Skeletal muscle satellite cell (primary cell): ENCODE measurements around the gene RNF38.

ENCODE experiments used
- H3K27me3 ChIP-seq: 2 replicates; pipeline ENCODE4 v1.7.0; 2013; ENCODE audit warnings: low read length; ENCODE audit not compliant: control insufficient read depth, insufficient read depth
- H3K36me3 ChIP-seq: 2 replicates; pipeline ENCODE4 v1.7.0; 2013; ENCODE audit warnings: mild to moderate bottlenecking, control low read depth, low read length; ENCODE audit not compliant: insufficient read depth
- H3K4me1 ChIP-seq: 2 replicates; pipeline ENCODE4 v1.7.0; 2013; ENCODE audit warnings: low read length; ENCODE audit not compliant: control insufficient read depth, insufficient read depth
- H3K4me2 ChIP-seq: 2 replicates; pipeline ENCODE4 v1.7.0; 2013; ENCODE audit warnings: mild to moderate bottlenecking, low read length
- H3K4me3 ChIP-seq: 2 replicates; pipeline ENCODE4 v1.7.0; 2013; ENCODE audit warnings: low read length
- H3K9ac ChIP-seq: 2 replicates; pipeline ENCODE4 v1.7.0; 2013; ENCODE audit warnings: mild to moderate bottlenecking, low read depth, low read length, moderate library complexity
- H3K9me3 ChIP-seq: replicated peaks from 2 replicates; pipeline ENCODE4 v1.7.0; 2013; ENCODE audit warnings: mild to moderate bottlenecking, control low read depth, low read length

RNF38 gene

GRCh38 chr9:36363448-36363847 is 36.6 kb downstream of the RNF38 start:
- no peak overlapping the region for H3K4me2 ChIP-seq
- no peaks in the 10 kb centered on the region for H3K4me1 ChIP-seq
- peaks cover 19% of the 10 kb centered on the region for H3K36me3 ChIP-seq
- no peaks in the 10 kb centered on the region for H3K9me3 ChIP-seq
- no peak overlapping the region for H3K4me3 ChIP-seq
- no peak overlapping the region for H3K9ac ChIP-seq
- no peaks in the 10 kb centered on the region for H3K27me3 ChIP-seq

- no peaks in the 10 kb centered on the region for H3K27me3 ChIP-seq
- no peak overlapping the region for H3K4me3 ChIP-seq
- H3K9ac ChIP-seq: no peak overlapping the region
- no peaks in the 10 kb centered on the region for H3K4me1 ChIP-seq
- peaks cover 20% of the 10 kb centered on the region for H3K36me3 ChIP-seq
- no peak overlapping the region for H3K4me2 ChIP-seq
- no peaks in the 10 kb centered on the region for H3K9me3 ChIP-seq
These were observed 41.6 kb downstream of the RNF38 start for GRCh38 chr9:36358486-36358885.

- Histone ChIP-seq H3K27me3 (no peaks in the 10 kb centered on the region), H3K4me1 (no peaks in the 10 kb centered on the region), H3K36me3 (peaks cover 25% of the 10 kb centered on the region), H3K9ac (no peak overlapping the region), H3K9me3 (no peaks in the 10 kb centered on the region), H3K4me2 (no peak overlapping the region), H3K4me3 (no peak overlapping the region)
These were observed 42.4 kb downstream of the RNF38 start for GRCh38 chr9:36357639-36358038.

- no peak overlapping the region for H3K4me2 ChIP-seq
- no peaks in the 10 kb centered on the region for H3K9me3 ChIP-seq
- no peak overlapping the region for H3K9ac ChIP-seq
- no peak overlapping the region for H3K4me3 ChIP-seq
- H3K36me3 ChIP-seq: peaks cover 65% of the 10 kb centered on the region
- no peaks in the 10 kb centered on the region for H3K4me1 ChIP-seq
- H3K27me3 ChIP-seq: no peaks in the 10 kb centered on the region
These were observed 53.5 kb downstream of the RNF38 start for GRCh38 chr9:36346569-36346968.

GRCh38 chr9:36345103-36345846 is 54.8 kb downstream of the RNF38 start:
- Histone ChIP-seq H3K36me3 (peaks cover 62% of the 10 kb centered on the region), H3K9ac (no peak overlapping the region), H3K27me3 (no peaks in the 10 kb centered on the region), H3K4me3 (no peak overlapping the region), H3K4me1 (no peaks in the 10 kb centered on the region), H3K9me3 (no peaks in the 10 kb centered on the region), H3K4me2 (no peak overlapping the region)

- no peaks in the 10 kb centered on the region for H3K27me3 ChIP-seq
- H3K9me3 ChIP-seq: no peaks in the 10 kb centered on the region
- H3K4me2 ChIP-seq: no peak overlapping the region
- H3K4me3 ChIP-seq: no peak overlapping the region
- H3K9ac ChIP-seq: no peak overlapping the region
- H3K4me1 ChIP-seq: no peaks in the 10 kb centered on the region
- peaks cover 53% of the 10 kb centered on the region for H3K36me3 ChIP-seq
These were observed 58.0 kb downstream of the RNF38 start for GRCh38 chr9:36341936-36342577.

- no peak overlapping the region for H3K9ac ChIP-seq
- H3K4me1 ChIP-seq: no peaks in the 10 kb centered on the region
- H3K36me3 ChIP-seq: peaks cover 40% of the 10 kb centered on the region
- H3K4me2 ChIP-seq: no peak overlapping the region
- H3K9me3 ChIP-seq: no peaks in the 10 kb centered on the region
- H3K27me3 ChIP-seq: no peaks in the 10 kb centered on the region
- H3K4me3 ChIP-seq: no peak overlapping the region
These were observed 62.2 kb downstream of the RNF38 start for GRCh38 chr9:36337865-36338264.

GRCh38 chr9:36337002-36337401 is 63.1 kb downstream of the RNF38 start:
- no peaks in the 10 kb centered on the region for H3K27me3 ChIP-seq
- peaks cover 35% of the 10 kb centered on the region for H3K36me3 ChIP-seq
- H3K4me1 ChIP-seq: peaks cover 3% of the 10 kb centered on the region
- H3K9me3 ChIP-seq: no peaks in the 10 kb centered on the region
- no peak overlapping the region for H3K4me3 ChIP-seq
- no peak overlapping the region for H3K9ac ChIP-seq
- no peak overlapping the region for H3K4me2 ChIP-seq

- H3K4me2 ChIP-seq: no peak overlapping the region
- no peaks in the 10 kb centered on the region for H3K27me3 ChIP-seq
- H3K4me1 ChIP-seq: peaks cover 3% of the 10 kb centered on the region
- no peaks in the 10 kb centered on the region for H3K9me3 ChIP-seq
- peaks cover 33% of the 10 kb centered on the region for H3K36me3 ChIP-seq
- no peak overlapping the region for H3K9ac ChIP-seq
- H3K4me3 ChIP-seq: no peak overlapping the region
These were observed 63.8 kb downstream of the RNF38 start for GRCh38 chr9:36336131-36336907.

- Histone ChIP-seq H3K4me1 (peaks cover 11% of the 10 kb centered on the region), H3K27me3 (no peaks in the 10 kb centered on the region), H3K4me3 (no peak overlapping the region), H3K36me3 (peaks cover 9% of the 10 kb centered on the region), H3K9me3 (no peaks in the 10 kb centered on the region), H3K4me2 (no peak overlapping the region), H3K9ac (no peak overlapping the region)
These were observed 68.1 kb downstream of the RNF38 start for GRCh38 chr9:36332006-36332405.

- peak overlapping the region; percentile 74 for H3K4me2 ChIP-seq
- no peaks in the 10 kb centered on the region for H3K9me3 ChIP-seq
- H3K36me3 ChIP-seq: no peaks in the 10 kb centered on the region
- H3K4me1 ChIP-seq: peaks cover 11% of the 10 kb centered on the region
- H3K4me3 ChIP-seq: no peak overlapping the region
- no peaks in the 10 kb centered on the region for H3K27me3 ChIP-seq
- no peak overlapping the region for H3K9ac ChIP-seq
These were observed 71.2 kb downstream of the RNF38 start for GRCh38 chr9:36328798-36329411.
